H1 (cell line): ENCODE measurements around the gene AHRR. TPM values are rescaled to one million over a fixed set of nuclear protein-coding genes. Genes with fewer than 3 reads are reported as not detected.

Experiments used
- RNF2 ChIP-seq: fragments of 200-900, 300-1000 bp; sonication (generic); IDR thresholded peaks from 2 replicates; pipeline ENCODE4 v1.7.1; 2016; ENCODE audit warnings: borderline replicate concordance, low read depth, mild to moderate bottlenecking, antibody characterized with exemption, low read length; ENCODE audit not compliant: poor library complexity, severe bottlenecking; ENCODE audit errors: missing control alignments
- polyA plus RNA-seq, 7 experiments: library from polyadenylated mRNA; depleted of rRNA in 3 of 7; stranded (reverse) in 5 of 7; unstranded in 2 of 7; fragments of >200 nt in 5 of 7; fragments of 200-250 nt in 2 of 7; gene quantifications; 1 replicate in 5 of 7; 2 replicates in 1 of 7; 4 replicates in 1 of 7; pipeline versions ENCODE4 v1.2.1 to v1.2.3, GENCODE V29; 2011 to 2013; ENCODE audit warnings: missing spikeins in 2 of 7, mixed read lengths in 2 of 7
- total RNA-seq: library from RNA; stranded (reverse); fragmentation: NEBNext Ultra II Directional; extraction: Animal tissue kit (Norgen Biotek cat#: 25700); gene quantifications from 2 replicates; pipeline ENCODE4 v1.2.1, GENCODE V29; 2021

AHRR gene
- total and polyA plus RNA-seq, 2 of the 8 experiments (the other 6 are each of a cell fraction or from before 2014, with no cell fraction given), result 0.41 to 0.80 TPM

GRCh38 chr5:368183-369084 lies 46.9 kb downstream of the AHRR start (continued):
- TF ChIP-seq RNF2, result no peak
